IMR-90 (cell line): ENCODE measurements around the gene SLCO1B1. TPM values are rescaled to one million over a fixed set of nuclear protein-coding genes. Genes with fewer than 3 reads are reported as not detected.

Experiments used
- ATAC-seq: fragments of 200-7000 bp; cut with Tn5 transposase; 2 replicates; pipeline ENCODE4 v1.9.1; 2020; ENCODE audit warnings: low read depth, mild to moderate bottlenecking, moderate library complexity
- BruUV-seq: library from RNA; stranded (reverse); fragments of 400-500 nt; replicated peaks from 2 replicates; lab custom pipeline; 2021; lab: Mats Ljungman, UMichigan
- CTCF ChIA-PET: fragments of 300-600 bp; formaldehyde crosslinking; extraction: SDS; loops from one replicate; lab custom pipeline; 2021; ENCODE audit warnings: antibody characterized with exemption; lab: Yijun Ruan, JAX
- POLR2A ChIA-PET: fragments of 300-600 bp; sonication (Branson Sonifier 250); formaldehyde crosslinking; loops from one replicate; lab custom pipeline; 2022; ENCODE audit warnings: antibody characterized with exemption; ENCODE audit not compliant: unreplicated experiment; lab: Charles Lee
- DNase-seq: peaks from one replicate; pipeline ENCODE4 v3.0.0; 2013
- H2AFZ ChIP-seq: replicated peaks from 2 replicates; pipeline ENCODE3; 2013; ENCODE audit warnings: low read length, mild to moderate bottlenecking; ENCODE audit not compliant: poor library complexity
- H2AK5ac ChIP-seq: 2 replicates; pipeline ENCODE4 v1.6.1; 2013; ENCODE audit warnings: low read depth, low read length, inconsistent platforms
- H2AK9ac ChIP-seq: replicated peaks from 2 replicates; pipeline ENCODE3; 2013; ENCODE audit warnings: mild to moderate bottlenecking, low read depth, low read length, moderate library complexity; ENCODE audit not compliant: poor library complexity
- H2BK120ac ChIP-seq: 2 replicates; pipeline ENCODE4 v1.6.1; 2013; ENCODE audit warnings: low read depth, low read length, inconsistent platforms
- H2BK15ac ChIP-seq: 3 replicates; pipeline ENCODE4 v1.6.1; 2013; ENCODE audit warnings: low read depth, low read length, inconsistent platforms
- H2BK20ac ChIP-seq: 2 replicates; pipeline ENCODE4 v1.6.1; 2013; ENCODE audit warnings: low read depth, mild to moderate bottlenecking, inconsistent platforms, low read length, moderate library complexity
- H2BK5ac ChIP-seq: 2 replicates; pipeline ENCODE4 v1.6.1; 2013; ENCODE audit warnings: mild to moderate bottlenecking, low read depth, low read length, inconsistent platforms; ENCODE audit not compliant: poor library complexity, severe bottlenecking
- H3K14ac ChIP-seq: replicated peaks from 2 replicates; pipeline ENCODE4 v1.6.1; 2013; ENCODE audit warnings: low read depth, low read length, inconsistent platforms
- H3K18ac ChIP-seq: 2 replicates; pipeline ENCODE4 v1.6.1; 2013; ENCODE audit warnings: low read depth, low read length, control low read depth
- H3K23ac ChIP-seq: 2 replicates; pipeline ENCODE4 v1.6.1; 2013; ENCODE audit warnings: low read depth, low read length, inconsistent platforms
- H3K27ac ChIP-seq: 2 replicates; pipeline ENCODE4 v1.5.1; 2013; ENCODE audit warnings: mild to moderate bottlenecking, control low read depth, low read length; ENCODE audit not compliant: insufficient read depth
- H3K27me3 ChIP-seq: 2 replicates; pipeline ENCODE4 v1.6.1; 2013; ENCODE audit warnings: low read length; ENCODE audit not compliant: control insufficient read depth, insufficient read depth
- H3K36me3 ChIP-seq: 2 replicates; pipeline ENCODE4 v1.6.1; 2013; ENCODE audit warnings: low read length, mixed read lengths; ENCODE audit not compliant: control insufficient read depth, insufficient read depth
- H3K4ac ChIP-seq: 2 replicates; pipeline ENCODE4 v1.6.1; 2013; ENCODE audit warnings: low read depth, low read length, inconsistent platforms
- H3K4me1 ChIP-seq: 2 replicates; pipeline ENCODE4 v1.6.1; 2013; ENCODE audit warnings: low read length, mixed read lengths; ENCODE audit not compliant: control insufficient read depth, insufficient read depth
- H3K4me2 ChIP-seq: 2 replicates; pipeline ENCODE4 v1.6.1; 2013; ENCODE audit warnings: low read depth, mild to moderate bottlenecking, control low read depth, low read length, moderate library complexity
- H3K4me3 ChIP-seq: 2 replicates; pipeline ENCODE4 v1.5.1; 2013; ENCODE audit warnings: low read depth, mild to moderate bottlenecking, control low read depth, low read length, moderate library complexity; ENCODE audit not compliant: insufficient read depth
- H3K56ac ChIP-seq: 2 replicates; pipeline ENCODE4 v1.6.1; 2013; ENCODE audit warnings: low read length, inconsistent platforms; ENCODE audit not compliant: insufficient read depth; ENCODE audit errors: extremely low read depth
- H3K79me1 ChIP-seq, 2 experiments: 2 replicates each; pipeline ENCODE4 v1.6.1; 2013; ENCODE audit warnings: low read length in 2 of 2, inconsistent platforms in 1 of 2, low read depth in 1 of 2
- H3K9ac ChIP-seq: 2 replicates; pipeline ENCODE4 v1.6.1; 2013; ENCODE audit warnings: low read depth, low read length, control low read depth
- H3K9me1 ChIP-seq: 2 replicates; pipeline ENCODE4 v1.6.1; 2013; ENCODE audit warnings: low read length, inconsistent platforms; ENCODE audit not compliant: insufficient read depth
- H3K9me3 ChIP-seq: 2 replicates; pipeline ENCODE4 v1.6.1; 2013; ENCODE audit warnings: low read length; ENCODE audit not compliant: control insufficient read depth, insufficient read depth
- H4K20me1 ChIP-seq: 2 replicates; pipeline ENCODE4 v1.6.1; 2013; ENCODE audit warnings: low read length, inconsistent platforms; ENCODE audit not compliant: insufficient read depth
- H4K5ac ChIP-seq: 2 replicates; pipeline ENCODE4 v1.6.1; 2013; ENCODE audit warnings: mild to moderate bottlenecking, low read depth, low read length, control low read depth
- H4K8ac ChIP-seq, 2 experiments: 2 replicates each; pipeline ENCODE4 v1.6.1; 2013; ENCODE audit warnings: low read depth in 2 of 2, low read length in 2 of 2, control low read depth in 1 of 2, inconsistent platforms in 1 of 2
- H4K91ac ChIP-seq: 2 replicates; pipeline ENCODE4 v1.6.1; 2013; ENCODE audit warnings: low read depth, low read length, inconsistent platforms; ENCODE audit not compliant: insufficient read depth
- CEBPB ChIP-seq: IDR thresholded peaks from 2 replicates; pipeline ENCODE4 v1.6.1; 2012; ENCODE audit warnings: low read depth, low read length, improper control_type of control experiment
- CHD1 ChIP-seq: IDR thresholded peaks from 2 replicates; pipeline ENCODE4 v1.6.1; 2012; ENCODE audit warnings: low read depth, low read length, improper control_type of control experiment
- MAFK ChIP-seq: IDR thresholded peaks from 2 replicates; pipeline ENCODE4 v1.6.1; 2012; ENCODE audit warnings: low read depth, low read length, improper control_type of control experiment
- MAZ ChIP-seq: IDR thresholded peaks from 2 replicates; pipeline ENCODE4 v1.6.1; 2012; ENCODE audit warnings: low read depth, mild to moderate bottlenecking, low read length, improper control_type of control experiment, moderate library complexity, borderline replicate concordance
- MXI1 ChIP-seq: IDR thresholded peaks from 2 replicates; pipeline ENCODE4 v1.6.1; 2012; ENCODE audit warnings: low read depth, mild to moderate bottlenecking, low read length, moderate library complexity, borderline replicate concordance
- NFE2L2 ChIP-seq: fragments of 150-350 bp; IDR thresholded peaks from 2 replicates; pipeline ENCODE4 v1.6.1; 2016; ENCODE audit warnings: low read depth, mild to moderate bottlenecking, low read length
- POLR2A ChIP-seq: IDR thresholded peaks from 2 replicates; pipeline ENCODE4 v1.6.1; 2012; ENCODE audit warnings: mild to moderate bottlenecking, low read depth, low read length
- RAD21 ChIP-seq: IDR thresholded peaks from 2 replicates; pipeline ENCODE4 v1.6.1; 2012; ENCODE audit warnings: low read length, improper control_type of control experiment
- RCOR1 ChIP-seq: IDR thresholded peaks from 2 replicates; pipeline ENCODE4 v1.6.1; 2012; ENCODE audit warnings: mild to moderate bottlenecking, low read length, improper control_type of control experiment; ENCODE audit not compliant: insufficient replicate concordance
- RFX5 ChIP-seq: IDR thresholded peaks from 2 replicates; pipeline ENCODE4 v1.8.0; 2012; ENCODE audit warnings: low read depth, mild to moderate bottlenecking, low read length, moderate library complexity
- WGBS, 2 experiments: methylation state at CpG; one replicate each; pipeline versions ENCODE4 v1.1.5 to v1.1.7; 2013; ENCODE audit warnings: missing lambda C conversion rate in 2 of 2; ENCODE audit not compliant: insufficient read length in 1 of 2; ENCODE audit errors: extremely low coverage in 2 of 2; 5-methylcytosine and 5-hydroxymethylcytosine counted together
- dilution Hi-C: fragments of 300-500 bp; cut with HindIII; formaldehyde crosslinking; loops from one replicate; pipeline ENCODE4 v1.14.3; 2018; ENCODE audit warnings: low sequenced_read_pairs; ENCODE audit not compliant: unreplicated experiment
- in situ Hi-C: fragments of 300-500 bp; cut with MboI; formaldehyde crosslinking; loops from 3 replicates; pipeline ENCODE4 v1.14.3; 2019; ENCODE audit warnings: low sequenced_read_pairs, inconsistent platforms, mixed read lengths
- intact Hi-C: fragments of 100-400 bp; cut with micrococcal nuclease; formaldehyde crosslinking; loops from 2 replicates; pipeline ENCODE4 v1.10.0; 2022
- polyA plus RNA-seq, 3 experiments: library from polyadenylated mRNA; depleted of rRNA; stranded (reverse); fragments of >200 nt; gene quantifications; 2 replicates each; pipeline ENCODE4 v1.2.3, GENCODE V29; 2012; ENCODE audit warnings: low replicate concordance in 1 of 3
- total RNA-seq: library from RNA; depleted of rRNA; stranded (reverse); fragments of >200 nt; gene quantifications from 2 replicates; pipeline ENCODE4 v1.2.3, GENCODE V29; 2012
- TF ChIP-seq, protein P1 (sequence below): conservative IDR thresholded peaks from 2 replicates; pipeline ENCODE4 v1.5.1; 2012; ENCODE audit warnings: mild to moderate bottlenecking, low read depth, low read length, improper control_type of control experiment
- TF ChIP-seq, protein P2 (sequence below): fragments of 150-350 bp; IDR thresholded peaks from 2 replicates; pipeline ENCODE4 v1.6.1; 2017; ENCODE audit warnings: mild to moderate bottlenecking, antibody characterized with exemption, low read length, low read depth
- TF ChIP-seq, protein P3 (sequence below): fragments of 150-350 bp; IDR thresholded peaks from 2 replicates; pipeline ENCODE4 v1.6.1; 2016; ENCODE audit warnings: low read depth, mild to moderate bottlenecking, low read length, moderate library complexity, borderline replicate concordance

Gene SLCO1B1
- total and polyA plus RNA-seq, 2 of the 4 experiments (the other 2 are of a cell fraction): not detected

DNA sequence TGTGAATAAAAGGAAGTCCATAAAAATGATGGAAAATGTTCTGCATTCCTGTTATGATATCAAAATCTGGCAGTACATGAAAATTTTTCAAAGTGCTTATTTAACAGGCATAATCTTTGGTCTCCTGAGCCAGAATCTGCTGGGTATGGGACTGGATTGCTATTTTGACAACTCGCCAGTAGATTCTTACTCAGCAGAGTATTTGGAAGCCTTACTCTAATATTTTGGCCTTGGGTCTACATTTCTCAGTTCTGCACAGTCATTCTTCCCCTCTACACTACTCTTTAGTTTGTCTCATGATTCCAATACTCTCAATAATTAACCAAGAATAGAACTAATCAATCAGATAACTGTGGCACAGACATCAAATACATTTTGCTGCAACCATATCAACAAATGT lies 1.1 kb upstream of the SLCO1B1 start:
- H3K14ac ChIP-seq: no peak overlapping the region
- intact Hi-C loops: no loop called here
- in situ Hi-C loops: no loop called here
- H4K8ac ChIP-seq: no peak overlapping the region
- no peaks in the 10 kb centered on the region for H3K27me3 ChIP-seq
- no peak overlapping the region for H2BK5ac ChIP-seq
- no peak overlapping the region for H4K91ac ChIP-seq
- no peak overlapping the region for H3K4me3 ChIP-seq
- H3K9ac ChIP-seq: no peak overlapping the region
- no peak overlapping the region for H3K4me2 ChIP-seq
- 0 out of 2 replicates have a peak, but pooled peaks cover 2% of the 10 kb centered on the region for H3K9me3 ChIP-seq
- ATAC-seq (no peak), DNase-seq (no peak)
- dilution Hi-C loops: no loop called here
- no peak overlapping the region for H3K18ac ChIP-seq
- no peak overlapping the region for H2BK120ac ChIP-seq
- no peak overlapping the region for H3K56ac ChIP-seq
- TF ChIP-seq MAFK (no peak), RCOR1 (no peak), NFE2L2 (no peak), POLR2A (no peak), RFX5 (no peak), RAD21 (no peak), CEBPB (no peak), MXI1 (no peak), CHD1 (no peak), MAZ (no peak)
- TF ChIP-seq, protein P1, sequence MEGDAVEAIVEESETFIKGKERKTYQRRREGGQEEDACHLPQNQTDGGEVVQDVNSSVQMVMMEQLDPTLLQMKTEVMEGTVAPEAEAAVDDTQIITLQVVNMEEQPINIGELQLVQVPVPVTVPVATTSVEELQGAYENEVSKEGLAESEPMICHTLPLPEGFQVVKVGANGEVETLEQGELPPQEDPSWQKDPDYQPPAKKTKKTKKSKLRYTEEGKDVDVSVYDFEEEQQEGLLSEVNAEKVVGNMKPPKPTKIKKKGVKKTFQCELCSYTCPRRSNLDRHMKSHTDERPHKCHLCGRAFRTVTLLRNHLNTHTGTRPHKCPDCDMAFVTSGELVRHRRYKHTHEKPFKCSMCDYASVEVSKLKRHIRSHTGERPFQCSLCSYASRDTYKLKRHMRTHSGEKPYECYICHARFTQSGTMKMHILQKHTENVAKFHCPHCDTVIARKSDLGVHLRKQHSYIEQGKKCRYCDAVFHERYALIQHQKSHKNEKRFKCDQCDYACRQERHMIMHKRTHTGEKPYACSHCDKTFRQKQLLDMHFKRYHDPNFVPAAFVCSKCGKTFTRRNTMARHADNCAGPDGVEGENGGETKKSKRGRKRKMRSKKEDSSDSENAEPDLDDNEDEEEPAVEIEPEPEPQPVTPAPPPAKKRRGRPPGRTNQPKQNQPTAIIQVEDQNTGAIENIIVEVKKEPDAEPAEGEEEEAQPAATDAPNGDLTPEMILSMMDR: no peak
- TF ChIP-seq, protein P2, sequence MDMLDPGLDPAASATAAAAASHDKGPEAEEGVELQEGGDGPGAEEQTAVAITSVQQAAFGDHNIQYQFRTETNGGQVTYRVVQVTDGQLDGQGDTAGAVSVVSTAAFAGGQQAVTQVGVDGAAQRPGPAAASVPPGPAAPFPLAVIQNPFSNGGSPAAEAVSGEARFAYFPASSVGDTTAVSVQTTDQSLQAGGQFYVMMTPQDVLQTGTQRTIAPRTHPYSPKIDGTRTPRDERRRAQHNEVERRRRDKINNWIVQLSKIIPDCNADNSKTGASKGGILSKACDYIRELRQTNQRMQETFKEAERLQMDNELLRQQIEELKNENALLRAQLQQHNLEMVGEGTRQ: no peak
- TF ChIP-seq, protein P3, sequence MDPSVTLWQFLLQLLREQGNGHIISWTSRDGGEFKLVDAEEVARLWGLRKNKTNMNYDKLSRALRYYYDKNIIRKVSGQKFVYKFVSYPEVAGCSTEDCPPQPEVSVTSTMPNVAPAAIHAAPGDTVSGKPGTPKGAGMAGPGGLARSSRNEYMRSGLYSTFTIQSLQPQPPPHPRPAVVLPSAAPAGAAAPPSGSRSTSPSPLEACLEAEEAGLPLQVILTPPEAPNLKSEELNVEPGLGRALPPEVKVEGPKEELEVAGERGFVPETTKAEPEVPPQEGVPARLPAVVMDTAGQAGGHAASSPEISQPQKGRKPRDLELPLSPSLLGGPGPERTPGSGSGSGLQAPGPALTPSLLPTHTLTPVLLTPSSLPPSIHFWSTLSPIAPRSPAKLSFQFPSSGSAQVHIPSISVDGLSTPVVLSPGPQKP: no peak
- no peak overlapping the region for H3K4ac ChIP-seq
- H3K79me1 ChIP-seq: no peaks in the 10 kb centered on the region
- H2AK9ac ChIP-seq: no peak overlapping the region
- no peak overlapping the region for H4K5ac ChIP-seq
- H3K27ac ChIP-seq: no peak overlapping the region
- H3K36me3 ChIP-seq: no peaks in the 10 kb centered on the region
- no peaks in the 10 kb centered on the region for H3K9me1 ChIP-seq
- no peak overlapping the region for H3K23ac ChIP-seq
- CTCF ChIA-PET: no interaction called here
- POLR2A ChIA-PET: no interaction called here
- H4K20me1 ChIP-seq: no peaks in the 10 kb centered on the region
- WGBS, 2 experiments: no CpG with 5 or more reads among the region's 1 CpG
- no TSS peak for BruUV-seq
- no peaks in the 10 kb centered on the region for H3K4me1 ChIP-seq
- no peak overlapping the region for H2BK20ac ChIP-seq
- no peak overlapping the region for H2AFZ ChIP-seq
- no peak overlapping the region for H2AK5ac ChIP-seq
- no peak overlapping the region for H2BK15ac ChIP-seq
